HG02938 (cell line): ENCODE measurements around the gene CPA1.

Source experiments
- ATAC-seq: cut with Tn5 transposase; IDR thresholded peaks from one replicate; pipeline ENCODE4 v1.9.1; 2021; ENCODE audit warnings: mild to moderate bottlenecking, moderate library complexity; ENCODE audit not compliant: unreplicated experiment

Gene CPA1

DNA sequence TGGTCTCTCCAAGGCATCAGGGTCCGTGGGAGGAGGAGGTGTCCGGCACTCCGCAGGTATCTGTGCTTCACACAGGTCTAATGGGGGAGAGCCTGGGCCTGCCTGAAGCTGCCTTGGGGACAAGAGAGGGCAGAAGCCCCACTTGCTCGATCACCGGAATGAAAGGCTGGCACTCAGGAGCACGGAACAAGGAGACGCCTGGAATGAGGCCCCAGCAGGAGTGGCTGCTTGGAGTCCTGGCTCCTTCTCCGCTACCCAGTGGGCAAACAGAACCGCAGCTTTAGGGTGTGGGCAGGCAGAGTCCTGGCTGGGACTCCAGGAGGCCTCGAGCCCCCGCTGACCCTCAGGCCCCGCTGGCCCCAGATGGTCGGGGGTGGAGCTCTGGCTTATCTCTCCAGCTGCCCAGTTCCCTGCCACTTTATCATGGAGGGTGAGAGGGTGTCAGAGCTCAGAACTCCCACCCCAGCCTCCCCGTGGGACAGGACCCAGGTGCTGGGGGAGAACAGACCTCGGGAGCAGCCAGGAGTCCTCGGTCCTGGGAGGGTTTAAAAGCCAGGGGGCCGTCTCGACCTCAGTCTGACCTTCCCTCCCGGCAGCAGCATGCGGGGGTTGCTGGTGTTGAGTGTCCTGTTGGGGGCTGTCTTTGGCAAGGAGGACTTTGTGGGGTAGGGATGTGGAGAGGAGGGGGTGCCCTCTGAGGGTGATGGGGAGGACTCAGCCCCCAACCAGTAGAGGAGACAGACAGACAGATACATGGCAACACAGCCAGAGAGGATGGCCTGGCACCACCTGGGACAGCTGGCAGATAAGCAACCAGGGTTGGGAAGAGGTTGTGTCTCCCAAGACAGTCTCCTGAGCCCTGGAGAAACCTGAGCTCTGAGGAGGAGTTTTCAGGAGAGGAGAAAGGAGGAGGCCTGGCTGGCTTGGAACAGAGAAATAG, at the start of gene CPA1:
TSS of gene CPA1 (plus strand) at position 574 of the 940 bp plus-strand sequence. CDS start at position 601, 27 bp downstream.
- ATAC-seq = no peak

DNA sequence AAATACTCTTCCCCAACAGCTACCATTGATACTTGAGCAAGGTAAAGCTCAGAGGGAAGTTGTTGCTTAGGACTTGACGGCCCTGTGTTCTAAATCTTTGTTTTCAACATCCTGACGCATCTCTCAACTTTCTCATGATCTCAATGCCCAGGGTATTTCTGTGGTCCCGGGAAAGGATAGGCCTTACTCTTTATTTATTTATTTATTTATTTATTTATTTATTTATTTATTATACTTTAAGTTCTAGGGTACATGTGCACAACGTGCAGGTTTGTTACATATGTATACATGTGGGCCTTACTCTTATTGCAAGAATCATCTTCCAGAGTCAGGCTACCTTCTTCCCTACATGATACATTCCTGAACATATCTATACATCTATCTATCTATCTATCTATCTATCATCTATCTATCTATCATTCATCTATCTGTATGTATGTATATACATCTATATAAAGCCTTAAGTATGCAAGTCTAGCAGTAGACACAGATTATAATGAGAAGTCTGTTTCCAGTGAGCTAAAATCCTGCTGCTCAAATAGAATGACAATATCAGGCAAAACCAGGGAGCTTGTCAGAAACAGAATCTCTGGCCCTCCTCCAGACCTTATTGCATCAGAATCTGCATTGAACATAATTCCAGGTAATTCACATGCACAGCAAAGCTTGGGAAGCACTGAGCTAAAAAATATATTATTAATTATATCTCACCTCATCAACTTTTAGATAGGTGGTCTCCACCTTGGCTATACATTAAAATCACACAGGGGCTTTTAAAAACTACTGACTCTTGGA, 47.8 kb upstream of the CPA1 start:
- no peak for ATAC-seq

DNA sequence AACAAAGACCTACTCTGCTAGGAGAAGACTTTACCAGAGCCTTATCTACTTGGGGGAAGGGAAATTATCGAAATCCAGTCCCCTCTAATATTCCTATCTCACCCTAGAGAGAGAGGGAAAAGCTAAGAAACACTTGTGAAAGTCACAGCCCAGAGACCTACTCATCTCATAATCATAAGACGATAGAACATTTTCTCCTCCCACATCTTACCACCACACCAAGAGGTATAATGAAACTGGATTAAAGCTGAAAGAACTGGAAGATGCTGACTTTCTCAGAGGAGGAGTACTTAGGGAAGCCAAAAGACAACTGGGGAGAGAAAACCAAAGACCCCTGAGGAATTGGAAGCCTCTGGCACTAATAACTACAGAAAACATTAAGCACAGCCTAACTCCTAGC, 46.5 kb upstream of the CPA1 start:
- no peak for ATAC-seq

DNA sequence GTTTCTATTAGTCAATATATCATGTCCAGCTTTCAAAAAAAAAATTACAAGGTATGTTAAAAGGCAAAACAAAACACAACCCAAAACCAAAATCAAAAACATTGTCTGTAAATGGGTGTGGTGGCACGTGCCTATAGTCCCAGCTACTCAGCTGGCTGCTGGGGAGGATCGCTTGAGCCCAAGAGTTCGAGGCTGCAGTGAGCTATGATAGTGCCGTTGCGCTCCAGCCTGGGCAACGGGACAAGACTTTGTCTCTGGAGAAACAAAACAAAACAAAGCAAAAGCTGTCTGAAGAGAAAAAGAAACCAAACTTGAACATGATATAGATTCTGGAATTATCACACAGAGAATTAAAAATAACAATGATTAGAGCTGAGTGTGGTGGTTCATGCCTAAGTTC, 46.0 kb upstream of the CPA1 start:
- ATAC-seq = no peak

DNA sequence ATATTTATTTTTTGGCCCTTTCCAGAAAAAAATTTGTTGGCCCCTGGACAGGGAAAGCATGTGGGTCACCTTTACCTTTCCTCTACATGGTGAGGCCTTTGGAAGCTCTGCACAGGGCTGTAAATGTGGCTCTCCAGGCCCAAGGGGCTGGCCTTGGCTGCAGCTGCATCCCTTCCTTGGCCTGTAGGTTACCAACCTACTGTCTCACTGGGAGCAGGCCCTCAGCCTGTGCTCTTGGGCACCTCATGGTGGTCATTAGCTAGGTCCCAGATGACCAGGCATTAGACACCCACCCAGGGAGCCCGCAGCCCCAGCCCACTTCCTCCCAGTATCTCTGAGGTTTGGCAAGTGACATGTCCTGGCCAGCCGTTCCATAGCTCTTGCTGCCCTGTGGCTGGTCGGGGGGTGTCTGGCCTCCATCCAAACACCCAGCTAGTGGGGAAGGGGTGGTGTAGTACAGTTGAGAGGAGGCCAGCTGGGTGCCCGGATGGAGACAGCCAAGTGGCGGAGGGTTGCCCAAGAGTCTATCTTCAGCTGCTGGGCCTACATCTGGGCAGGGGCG, 42.8 kb upstream of the CPA1 start:
- ATAC-seq = no peak

DNA sequence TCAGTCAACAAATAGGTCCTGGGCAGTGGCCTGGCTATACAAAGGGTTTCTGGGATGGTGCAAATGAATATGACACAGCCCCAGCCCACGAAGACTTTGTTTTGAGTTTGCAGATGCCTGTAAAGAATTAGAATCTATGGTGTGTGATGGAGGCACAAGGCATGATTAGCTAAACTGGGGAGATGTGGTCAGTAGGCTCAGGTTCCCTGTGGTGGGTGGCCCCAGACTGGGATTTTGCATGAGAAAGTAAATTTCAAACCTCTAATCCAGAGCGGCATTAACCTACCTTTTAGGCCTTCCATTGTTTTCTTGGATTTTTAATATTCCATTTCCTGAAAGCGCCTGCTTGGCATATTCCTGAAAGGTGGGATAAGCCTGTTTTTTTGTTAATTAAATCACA, 42.1 kb upstream of the CPA1 start:
- no peak for ATAC-seq

DNA sequence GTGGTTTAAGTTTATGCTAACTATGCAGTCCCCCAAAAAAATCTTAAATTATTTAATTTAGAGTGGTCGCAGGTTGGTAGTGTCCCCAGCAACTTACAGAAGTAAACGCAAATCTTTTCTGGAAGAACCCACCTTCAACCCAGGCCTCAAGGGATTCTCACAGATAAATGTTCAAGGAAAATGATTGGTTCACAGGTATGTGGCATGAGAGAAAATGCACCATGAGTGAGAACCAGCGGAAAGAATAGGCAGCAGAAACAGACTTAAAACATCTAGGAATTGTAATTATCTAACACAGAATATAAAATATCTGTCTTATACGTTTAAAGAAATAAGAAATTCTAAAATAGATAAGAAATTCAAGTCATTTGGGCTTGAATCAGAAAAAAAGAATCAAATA, 38.4 kb upstream of the CPA1 start:
- ATAC-seq = no peak

DNA sequence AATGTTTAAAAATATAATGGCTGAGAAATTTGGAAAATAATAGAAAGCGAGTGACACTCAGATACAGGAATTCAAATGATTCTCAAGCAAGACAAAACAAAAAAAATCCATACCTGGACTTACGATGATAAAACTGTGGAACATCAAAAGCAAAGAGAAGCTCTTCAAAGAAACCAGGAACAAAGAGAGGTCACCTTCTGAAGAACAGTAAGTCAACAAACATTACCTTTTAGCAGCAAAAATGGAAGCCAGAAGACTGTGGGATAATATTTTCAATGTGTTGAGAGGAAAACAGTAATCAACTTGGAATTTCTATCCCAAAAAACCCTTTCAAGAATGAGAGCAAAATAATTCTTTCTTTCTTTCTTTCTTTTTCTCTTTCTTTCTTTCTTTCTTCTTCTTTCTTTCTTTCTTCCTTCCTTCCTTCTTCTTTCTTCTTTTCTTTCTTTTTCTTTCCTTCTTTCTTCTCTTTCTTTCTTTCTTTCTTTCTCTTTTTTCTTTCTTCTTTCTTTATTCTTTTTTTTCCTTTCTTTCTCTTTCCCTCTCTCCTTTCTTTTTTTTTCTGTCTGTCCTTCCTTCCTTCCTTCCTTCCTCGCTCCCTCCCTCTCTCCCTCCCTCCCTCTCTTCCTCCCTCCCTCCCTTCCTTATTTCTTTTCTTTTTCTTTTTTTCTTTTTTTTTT, 37.5 kb upstream of the CPA1 start:
- ATAC-seq = no peak

DNA sequence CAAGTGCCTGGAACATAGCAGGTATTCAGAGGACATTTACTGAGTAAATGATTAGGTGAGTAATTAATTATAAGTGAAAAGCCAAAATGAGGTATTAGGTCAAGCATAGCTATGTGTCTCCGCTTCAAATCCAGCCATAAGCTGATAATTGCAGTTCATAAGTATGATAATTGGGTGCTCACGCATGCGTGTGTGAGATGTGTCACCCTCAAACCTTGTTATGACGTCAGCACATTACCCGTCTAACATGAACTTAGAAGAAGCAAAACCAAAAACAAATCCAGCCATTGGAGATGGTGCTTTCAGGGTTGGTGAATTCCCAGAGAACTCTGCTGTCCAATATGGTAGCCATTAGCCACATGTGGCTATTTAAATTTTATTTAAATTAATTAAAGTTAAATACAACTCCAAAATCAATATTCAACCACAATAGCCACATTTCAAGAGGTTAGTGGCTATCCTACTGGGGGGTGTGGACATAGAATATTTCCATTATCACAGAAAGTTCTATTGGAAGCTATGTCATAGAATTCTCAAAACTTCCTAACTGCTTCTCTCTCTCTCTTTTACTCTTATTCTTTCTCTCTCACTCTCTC, 35.9 kb upstream of the CPA1 start, which contains the start of gene CPA5:
TSS of gene CPA5 (plus strand) at position 546 of the 596 bp plus-strand sequence. CDS start 1,670 bp downstream, outside the sequence.
- ATAC-seq = no peak

DNA sequence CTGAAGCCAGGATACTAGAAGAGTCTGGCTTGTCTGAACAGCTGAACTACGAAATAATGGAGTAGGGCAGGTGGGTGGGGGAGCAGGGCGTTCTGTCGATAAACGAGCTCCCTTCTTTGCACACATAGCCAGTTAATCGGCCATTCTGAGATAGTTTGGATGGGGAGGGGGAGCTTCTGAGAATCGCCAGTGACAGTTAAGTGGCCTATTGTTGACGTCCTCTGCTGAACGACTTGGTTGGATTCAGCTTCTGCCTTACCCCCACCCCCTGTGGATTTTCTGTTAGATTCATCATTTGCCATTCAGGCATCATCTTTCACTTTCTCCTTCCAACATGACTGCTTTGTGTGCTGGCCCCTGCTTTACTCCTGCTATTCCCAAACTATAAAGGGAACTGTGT, 35.2 kb upstream of the CPA1 start:
- ATAC-seq = no peak

DNA sequence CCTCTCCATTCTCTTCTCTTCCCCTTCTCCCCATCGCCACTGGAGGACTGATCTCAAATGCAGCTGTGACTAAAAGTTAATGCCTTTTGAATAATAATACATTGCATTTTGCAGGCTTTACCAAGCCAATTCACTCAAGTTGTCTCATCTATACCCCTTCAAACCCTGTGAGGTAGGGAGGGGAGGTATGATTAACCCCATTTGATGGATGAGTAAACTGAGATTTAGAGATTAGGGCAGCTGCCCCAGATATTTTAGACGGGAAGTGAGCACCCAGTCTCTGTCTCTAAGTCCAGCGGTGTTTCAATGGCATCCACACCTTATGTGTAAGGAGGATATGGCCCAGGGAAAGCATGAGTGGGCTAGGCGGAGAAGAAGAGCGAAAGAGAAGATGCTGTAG, 34.6 kb upstream of the CPA1 start:
- ATAC-seq = no peak

DNA sequence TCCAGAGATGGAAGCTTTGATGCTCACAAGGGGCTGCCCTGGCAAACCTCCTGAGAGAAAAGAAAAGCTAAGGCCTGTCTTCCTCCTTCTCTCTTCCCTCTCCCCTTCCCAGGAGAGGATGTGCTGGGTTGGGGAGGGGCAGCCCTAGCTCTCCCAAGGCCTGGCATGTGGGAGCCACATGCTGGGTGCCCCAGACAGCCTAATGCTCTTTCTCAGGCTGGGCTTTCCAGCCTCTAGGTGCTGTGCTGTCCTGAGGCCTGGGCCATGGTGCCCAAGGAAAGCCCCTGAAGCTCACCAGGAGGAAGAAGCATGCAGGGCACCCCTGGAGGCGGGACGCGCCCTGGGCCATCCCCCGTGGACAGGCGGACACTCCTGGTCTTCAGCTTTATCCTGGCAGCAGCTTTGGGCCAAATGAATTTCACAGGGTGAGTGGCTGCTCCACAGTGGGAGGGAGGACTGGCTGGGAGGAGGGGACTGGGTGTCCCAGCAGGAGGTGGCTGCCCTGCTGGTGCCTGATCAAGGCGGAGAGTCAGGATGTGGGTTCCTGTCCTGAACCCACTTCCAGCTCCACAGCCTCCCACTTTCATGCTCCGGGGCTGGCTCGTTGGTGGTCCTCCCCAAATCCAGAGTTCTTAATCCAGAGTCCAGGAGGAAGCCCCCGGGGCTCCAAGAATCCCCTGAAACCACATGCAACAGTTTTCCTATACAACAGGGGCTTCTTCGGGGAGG, 34.0 kb upstream of the CPA1 start:
- ATAC-seq = no peak

DNA sequence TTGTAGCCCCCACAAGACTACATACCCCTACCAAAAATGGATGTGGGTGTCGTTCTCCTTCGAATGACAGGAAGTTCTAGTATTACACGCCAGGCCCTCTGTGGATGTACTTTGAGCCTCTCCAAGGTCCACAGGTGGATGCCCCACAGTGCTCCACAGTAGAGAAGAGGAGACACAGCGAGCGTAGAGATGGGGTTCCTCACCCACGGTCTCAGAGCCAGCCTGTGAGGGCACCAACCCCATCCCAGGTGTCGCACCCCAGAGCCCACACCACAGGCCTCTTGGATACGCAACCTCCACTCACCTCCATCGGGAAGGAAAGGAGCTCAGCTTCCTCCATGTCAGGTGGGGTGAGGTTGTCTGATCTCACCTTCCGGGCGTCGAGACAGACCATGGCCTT, 33.4 kb upstream of the CPA1 start:
- ATAC-seq = no peak

DNA sequence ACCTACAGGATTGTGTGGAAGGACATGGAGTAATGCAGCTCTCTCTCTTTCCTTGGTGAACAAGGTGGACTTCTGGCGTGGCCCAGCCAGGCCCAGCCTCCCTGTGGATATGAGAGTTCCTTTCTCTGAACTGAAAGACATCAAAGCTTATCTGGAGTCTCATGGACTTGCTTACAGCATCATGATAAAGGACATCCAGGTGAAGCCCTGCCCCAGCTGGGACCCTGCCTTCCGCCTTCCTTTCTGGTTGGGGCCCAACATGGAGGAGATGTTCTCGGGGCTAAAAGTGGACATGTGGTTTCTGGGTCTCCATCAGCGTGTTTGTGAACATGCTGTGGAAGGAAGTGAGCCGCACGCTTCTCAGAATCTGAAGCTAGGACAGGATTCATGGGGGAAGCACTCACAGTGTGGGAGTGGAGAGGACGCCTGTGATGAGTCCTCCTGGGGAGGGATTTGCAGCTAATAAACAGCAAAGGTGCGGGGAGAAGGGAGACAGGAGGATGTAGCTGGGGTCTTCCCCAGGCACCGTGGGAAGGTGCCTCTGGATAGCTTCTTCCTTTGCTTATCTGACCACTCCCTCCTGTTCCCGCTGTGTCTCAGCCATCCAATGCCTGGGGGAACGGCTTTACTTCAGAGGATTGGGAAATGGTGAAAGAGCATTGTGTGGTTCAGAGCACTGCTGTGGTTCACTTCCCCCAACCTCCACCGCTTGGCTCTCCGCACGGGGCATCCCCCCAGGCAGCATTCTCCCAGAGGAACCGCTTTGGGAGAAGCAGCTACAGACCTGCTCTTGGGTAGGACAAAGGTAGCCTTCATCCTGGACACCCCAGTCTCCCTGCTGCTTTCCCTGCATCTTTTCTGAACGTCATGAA, 30.1 kb upstream of the CPA1 start:
- ATAC-seq = no peak

DNA sequence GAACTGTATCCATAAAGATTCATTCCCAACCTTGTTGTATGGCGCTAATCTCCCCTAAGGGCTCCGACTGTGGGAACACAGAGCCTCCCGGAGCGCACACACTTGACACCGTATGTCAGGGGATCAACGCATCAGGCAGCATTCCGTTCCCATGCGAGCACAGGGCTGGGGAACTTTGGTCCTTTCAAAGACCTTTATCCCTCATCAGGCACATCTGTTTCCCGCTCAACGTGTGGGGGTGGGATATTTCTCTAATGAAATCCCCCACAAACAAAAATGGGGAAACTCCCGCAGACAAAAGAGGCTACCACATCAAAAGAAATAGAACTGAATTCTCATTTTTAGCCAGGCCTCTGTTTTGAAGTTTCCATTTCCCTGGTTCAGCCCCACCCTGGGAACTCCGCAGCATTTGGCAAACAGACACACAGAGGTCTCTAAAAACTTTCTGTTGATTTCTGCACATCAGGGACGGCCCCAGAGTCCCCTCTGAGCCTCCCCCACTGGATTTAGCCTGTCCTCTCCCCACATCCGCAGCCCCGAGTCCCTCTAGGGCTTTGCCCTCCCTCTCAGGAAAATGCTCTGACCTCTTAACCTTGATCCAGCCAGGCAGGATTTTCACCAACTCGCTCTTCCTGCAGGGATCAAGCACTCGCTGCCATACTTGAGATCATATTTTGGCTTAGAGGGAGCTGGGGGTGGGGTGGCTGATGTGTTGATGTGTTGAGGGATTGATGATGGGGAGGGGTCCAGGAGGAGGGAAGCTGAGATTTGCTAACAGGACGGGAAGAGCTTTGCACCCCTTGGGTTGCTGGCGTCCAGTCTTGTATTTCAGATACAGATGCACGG, 29.1 kb upstream of the CPA1 start:
- ATAC-seq = no peak

DNA sequence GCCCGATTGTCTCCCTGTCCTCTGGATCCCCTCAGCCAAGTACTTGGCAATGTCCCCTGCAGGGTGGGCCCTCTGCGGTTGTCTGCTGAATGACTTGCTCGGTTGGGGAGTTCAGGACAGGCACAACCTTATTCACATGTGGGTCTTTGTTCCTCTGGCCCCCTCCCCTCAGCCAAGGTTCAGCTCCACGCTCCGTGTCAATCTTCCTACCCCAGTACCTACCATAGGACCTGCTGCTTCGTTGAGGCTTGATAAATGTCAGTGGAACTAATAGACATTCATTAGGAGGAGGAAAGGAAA, 28.6 kb upstream of the CPA1 start:
- no peak for ATAC-seq

DNA sequence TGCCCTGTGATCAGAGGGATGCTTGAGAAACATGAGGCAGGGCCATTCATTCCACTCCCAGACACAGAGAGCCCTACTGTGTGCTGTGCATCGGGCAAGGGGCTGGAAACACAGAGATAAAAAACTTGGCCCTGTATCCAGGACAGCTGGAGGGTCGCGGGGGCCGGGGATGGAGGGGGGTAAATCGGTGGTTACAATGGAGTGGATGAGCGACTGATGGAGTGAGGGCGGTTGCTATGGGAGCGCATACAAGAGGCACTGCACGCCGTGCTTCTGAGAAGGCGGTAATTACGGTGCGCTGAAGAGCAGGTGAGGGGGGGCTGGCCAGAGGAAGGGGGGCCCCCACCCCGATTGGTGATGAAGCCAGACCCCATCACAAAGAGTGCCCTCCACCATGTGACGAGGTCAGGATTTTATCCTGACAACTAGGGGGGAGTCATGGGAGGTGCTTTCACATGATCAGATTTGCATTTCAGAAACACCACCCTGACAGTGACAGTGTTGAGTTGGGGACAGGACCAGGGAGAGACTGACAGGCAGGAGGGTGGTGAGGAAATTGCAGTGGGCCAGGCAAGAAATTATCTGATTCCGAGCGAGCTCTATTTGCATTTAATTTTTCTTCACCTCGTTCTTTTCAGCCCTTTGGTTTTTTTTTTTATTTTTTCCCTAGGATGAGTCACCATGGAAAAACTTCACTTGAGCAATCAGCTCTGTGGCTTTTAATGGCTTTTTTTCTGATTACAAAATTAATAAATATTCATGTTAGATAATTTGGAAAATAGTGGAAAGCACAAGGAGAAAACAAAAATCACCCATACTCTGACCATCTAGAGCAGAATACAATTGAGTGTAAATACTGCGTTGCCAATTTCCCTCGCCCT, 27.9 kb upstream of the CPA1 start:
- ATAC-seq = no peak
